Chondrocyte (in vitro differentiated cells): ENCODE data around the gene CETP. TPM values are rescaled to one million over a fixed set of nuclear protein-coding genes. Genes with fewer than 3 reads are reported as not detected.

ENCODE experiments used
- DNase-seq: peaks from one replicate; pipeline ENCODE4 v3.0.0; 2021; ENCODE audit warnings: mixed read lengths, low spot score
- H3K27ac Mint-ChIP-seq: one replicate; pipeline ENCODE4 v1.8.0; 2021; ENCODE audit warnings: mild to moderate bottlenecking, moderate library complexity, mixed read lengths; ENCODE audit not compliant: unreplicated experiment
- H3K27me3 Mint-ChIP-seq: 2 replicates; pipeline ENCODE4 v1.8.0; 2021; ENCODE audit warnings: low read depth, mixed read lengths
- H3K36me3 Mint-ChIP-seq: 2 replicates; pipeline ENCODE4 v1.8.0; 2021; ENCODE audit warnings: low read depth, mixed read lengths
- H3K4me1 Mint-ChIP-seq: 2 replicates; pipeline ENCODE4 v1.8.0; 2021; ENCODE audit warnings: low read depth, mild to moderate bottlenecking, mixed read lengths
- H3K4me3 Mint-ChIP-seq: one replicate; pipeline ENCODE4 v1.8.0; 2021; ENCODE audit warnings: mild to moderate bottlenecking, moderate library complexity, mixed read lengths; ENCODE audit not compliant: unreplicated experiment
- H3K9me3 Mint-ChIP-seq: 2 replicates; pipeline ENCODE4 v1.8.0; 2021; ENCODE audit warnings: low read depth, mixed read lengths
- CTCF ChIP-seq: fragments of 200-600 bp; sonication (generic); IDR thresholded peaks from 2 replicates; pipeline ENCODE4 v1.5.0; 2021; ENCODE audit warnings: antibody characterized with exemption, mild to moderate bottlenecking, moderate library complexity
- total RNA-seq: library from RNA; stranded (reverse); gene quantifications from 3 replicates; pipeline ENCODE4 v1.2.1, GENCODE V29; 2021

CETP gene
- total RNA-seq, 1 donor from 2014 or later: not detected

GRCh38 chr16:56993204-56993603 is 31.5 kb downstream of the CETP start:
- Mint-ChIP-seq H3K4me3 (no peak overlapping the region), H3K36me3 (no peaks in the 10 kb centered on the region), H3K27ac (no peak overlapping the region), H3K4me1 (peaks cover 18% of the 10 kb centered on the region), H3K27me3 (no peaks in the 10 kb centered on the region), H3K9me3 (no peaks in the 10 kb centered on the region)
- no peak for TF ChIP-seq CTCF
- no peak for DNase-seq

GRCh38 chr16:56994311-56994710 is 32.6 kb downstream of the CETP start:
- H3K27me3 Mint-ChIP-seq: no peaks in the 10 kb centered on the region
- no peak overlapping the region for H3K4me3 Mint-ChIP-seq
- no peak for TF ChIP-seq CTCF
- H3K4me1 Mint-ChIP-seq: peaks cover 12% of the 10 kb centered on the region
- no peak for DNase-seq
- no peaks in the 10 kb centered on the region for H3K9me3 Mint-ChIP-seq
- H3K36me3 Mint-ChIP-seq: no peaks in the 10 kb centered on the region
- H3K27ac Mint-ChIP-seq: no peak overlapping the region

GRCh38 chr16:56995136-56995805 is 33.5 kb downstream of the CETP start:
- Mint-ChIP-seq H3K9me3 (no peaks in the 10 kb centered on the region), H3K4me3 (no peak overlapping the region), H3K27me3 (no peaks in the 10 kb centered on the region), H3K4me1 (peaks cover 5% of the 10 kb centered on the region), H3K27ac (no peak overlapping the region), H3K36me3 (no peaks in the 10 kb centered on the region)
- DNase-seq: no peak
- TF ChIP-seq CTCF: no peak

GRCh38 chr16:56997264-56997663 is 35.5 kb downstream of the CETP start:
- peaks cover 13% of the 10 kb centered on the region for H3K4me1 Mint-ChIP-seq

GRCh38 chr16:56997931-56998330 is 36.2 kb downstream of the CETP start:
- DNase-seq: no peak
- no peak for TF ChIP-seq CTCF
- no peak overlapping the region for H3K4me3 Mint-ChIP-seq
- no peak overlapping the region for H3K27ac Mint-ChIP-seq
- H3K9me3 Mint-ChIP-seq: no peaks in the 10 kb centered on the region
- no peaks in the 10 kb centered on the region for H3K36me3 Mint-ChIP-seq
- peaks cover 13% of the 10 kb centered on the region for H3K4me1 Mint-ChIP-seq
- H3K27me3 Mint-ChIP-seq: no peaks in the 10 kb centered on the region

More at GRCh38 chr16:56997264-56997663, 35.5 kb downstream of the CETP start:
- Mint-ChIP-seq H3K36me3 (no peaks in the 10 kb centered on the region), H3K4me3 (no peak overlapping the region), H3K27me3 (no peaks in the 10 kb centered on the region), H3K9me3 (no peaks in the 10 kb centered on the region), H3K27ac (no peak overlapping the region)
- no peak for DNase-seq
- no peak for TF ChIP-seq CTCF
